ENCODE results near the gene LRMDA.

The LRMDA gene

DNA sequence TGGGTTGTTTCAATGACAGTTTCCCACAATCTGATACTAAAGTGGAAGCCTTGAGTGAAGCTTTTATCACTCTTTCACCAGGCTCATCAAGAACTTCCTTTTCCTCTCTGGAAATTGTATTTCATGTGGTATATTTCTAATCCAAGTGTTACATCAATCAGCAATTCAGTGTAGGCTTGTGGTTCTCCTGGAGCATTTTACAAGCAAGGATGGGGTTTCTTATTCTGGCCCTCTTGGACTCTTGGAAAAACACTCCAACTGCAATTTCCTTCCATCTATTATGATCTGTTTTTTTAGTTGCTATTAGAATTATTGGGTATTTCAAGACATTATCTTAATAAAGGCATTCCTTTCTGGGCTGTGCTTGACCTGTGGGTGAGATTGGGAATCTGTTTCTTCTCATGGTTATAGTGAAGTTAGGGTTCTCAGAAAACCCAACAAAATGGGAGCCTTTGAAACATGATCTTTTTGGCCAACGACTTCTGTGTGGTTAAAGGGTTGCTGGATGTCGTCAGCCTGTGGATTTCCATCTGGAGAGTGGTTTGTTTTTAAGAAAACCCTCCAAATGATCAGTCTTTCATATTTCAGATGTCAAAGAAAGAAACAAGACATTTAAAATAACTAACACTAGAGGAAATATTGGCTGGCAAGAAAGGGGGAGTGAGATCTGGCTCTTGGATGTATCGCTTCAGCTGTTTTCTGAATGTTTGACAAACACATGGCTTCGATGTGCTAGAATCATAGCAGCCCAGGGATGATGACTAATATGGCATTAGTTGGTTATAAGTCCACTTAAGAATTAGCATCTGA is 540.2 kb downstream of the LRMDA start:
- no peak for DNase-seq (ENCODE audit: low read depth in 2 of 3, low spot score in 1 of 3)

DNA sequence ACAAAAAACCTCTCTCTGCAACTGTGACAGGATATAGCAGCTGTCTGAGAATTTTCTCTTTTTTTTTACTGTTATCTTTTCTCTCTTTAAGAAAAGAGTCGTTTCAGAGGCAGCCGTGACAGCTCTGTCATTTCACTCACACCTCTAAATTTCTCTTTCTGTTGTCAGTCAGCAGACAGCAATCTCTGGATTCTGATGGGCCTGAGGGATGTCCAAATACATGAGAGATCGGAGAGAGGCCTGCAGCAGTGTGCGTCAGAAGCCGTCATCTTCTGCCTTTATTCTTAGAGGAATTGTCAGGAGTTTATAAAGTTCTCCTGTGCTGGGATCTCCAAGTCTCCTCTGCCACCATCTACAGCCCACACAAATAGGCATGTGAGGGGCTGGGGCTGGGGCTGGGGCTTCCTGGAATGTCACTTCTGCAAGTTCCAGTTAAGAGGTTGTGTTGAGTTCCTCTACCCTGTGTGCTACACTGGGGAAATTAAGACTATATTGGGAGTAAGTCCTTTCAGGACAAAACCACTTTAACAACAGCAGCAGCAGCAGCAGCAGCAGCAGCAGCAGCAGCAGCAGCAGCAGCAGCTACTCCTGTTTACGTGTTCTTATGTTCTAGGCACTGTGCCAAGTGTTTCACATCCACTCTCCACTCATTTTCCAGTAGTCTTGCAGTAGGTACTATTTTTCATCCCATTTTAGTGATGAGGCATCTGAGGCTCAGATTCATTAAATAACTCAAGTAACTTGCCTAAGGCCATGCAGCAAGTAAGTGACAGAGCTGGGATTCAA is 541.3 kb downstream of the LRMDA start:
- DNase-seq (ENCODE audit: low read depth in 2 of 3, low spot score in 1 of 3): no peak

DNA sequence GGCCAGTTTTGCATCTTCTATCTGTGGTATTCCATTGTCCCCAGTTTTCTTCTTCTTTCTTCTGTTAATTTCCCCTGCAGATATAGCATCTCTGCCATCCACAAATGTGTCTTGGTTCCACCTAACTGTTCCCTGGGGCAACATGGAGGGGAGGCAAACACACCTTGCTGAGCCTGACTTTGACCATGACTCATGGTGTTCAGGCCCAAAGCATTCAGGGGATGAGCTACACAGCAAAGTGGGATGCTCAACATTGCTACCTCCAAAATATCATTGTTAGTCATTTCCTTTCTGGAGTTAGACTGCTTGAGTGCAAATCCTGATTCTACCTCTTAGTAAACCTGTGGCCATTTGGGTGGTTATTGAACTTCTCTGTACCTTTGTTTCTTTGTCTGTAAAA is 542.7 kb downstream of the LRMDA start:
- no peak for DNase-seq (ENCODE audit: low read depth in 2 of 3, low spot score in 1 of 3)

DNA sequence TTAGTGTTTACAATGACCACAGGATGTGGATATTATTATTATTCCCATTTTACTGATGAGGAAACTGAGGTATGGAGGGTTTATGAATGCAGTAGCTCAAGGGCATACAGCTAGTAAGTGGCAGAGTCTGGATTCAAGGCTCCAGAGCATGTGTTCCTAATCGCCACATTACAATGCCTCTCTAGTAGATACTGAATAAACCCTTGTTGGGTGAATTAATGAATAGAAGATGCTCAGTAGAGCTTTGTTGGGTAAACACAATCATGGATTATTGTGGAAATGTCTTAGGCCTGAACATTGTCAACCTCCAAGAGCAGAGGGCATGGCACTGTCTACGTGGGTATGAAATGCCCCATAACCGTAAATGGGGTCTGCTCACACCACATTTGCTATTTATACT is 545.3 kb downstream of the LRMDA start:
- no peak for DNase-seq (ENCODE audit: low read depth in 2 of 3, low spot score in 1 of 3)

DNA sequence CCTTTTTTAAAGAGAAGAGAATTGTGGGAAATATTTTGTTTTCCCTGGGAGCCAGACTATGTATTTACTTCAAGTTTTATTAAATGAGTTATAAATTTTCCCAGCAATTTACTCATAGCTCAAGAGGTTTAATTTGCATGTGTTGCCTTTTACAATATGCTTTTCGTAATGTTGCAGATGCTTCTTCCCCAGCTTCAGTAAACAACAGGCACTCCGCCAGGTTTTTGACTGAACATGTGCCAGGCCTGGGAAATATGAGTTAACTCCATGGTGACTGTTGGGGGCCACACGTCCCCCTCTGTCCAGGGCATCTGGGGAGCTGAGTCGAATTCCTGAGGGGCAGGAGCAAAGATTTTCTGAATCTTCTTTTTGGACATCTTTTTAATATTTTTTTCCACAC is 545.7 kb downstream of the LRMDA start:
- DNase-seq (ENCODE audit: low read depth in 2 of 3, low spot score in 1 of 3): no peak

DNA sequence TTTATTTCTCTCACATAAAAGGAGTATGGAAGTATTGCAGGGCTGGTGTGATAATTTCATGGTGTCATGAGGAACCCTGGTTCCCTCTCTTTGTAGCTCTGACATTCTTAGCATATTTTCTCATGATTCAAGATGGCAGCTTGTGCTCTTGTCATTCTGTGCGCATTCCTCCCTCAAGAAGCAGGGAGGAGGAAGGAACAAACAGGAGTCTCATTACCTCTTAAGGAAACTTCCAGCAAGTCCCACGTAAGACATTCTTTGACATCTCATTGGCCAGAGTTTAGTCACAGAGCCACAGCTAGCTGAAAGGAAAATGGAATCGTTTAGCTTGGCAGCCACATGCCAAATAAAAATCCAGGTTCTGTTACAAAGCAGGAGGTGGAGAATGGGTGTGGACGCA is 546.8 kb downstream of the LRMDA start:
- no peak for DNase-seq (ENCODE audit: low read depth in 2 of 3, low spot score in 1 of 3)

DNA sequence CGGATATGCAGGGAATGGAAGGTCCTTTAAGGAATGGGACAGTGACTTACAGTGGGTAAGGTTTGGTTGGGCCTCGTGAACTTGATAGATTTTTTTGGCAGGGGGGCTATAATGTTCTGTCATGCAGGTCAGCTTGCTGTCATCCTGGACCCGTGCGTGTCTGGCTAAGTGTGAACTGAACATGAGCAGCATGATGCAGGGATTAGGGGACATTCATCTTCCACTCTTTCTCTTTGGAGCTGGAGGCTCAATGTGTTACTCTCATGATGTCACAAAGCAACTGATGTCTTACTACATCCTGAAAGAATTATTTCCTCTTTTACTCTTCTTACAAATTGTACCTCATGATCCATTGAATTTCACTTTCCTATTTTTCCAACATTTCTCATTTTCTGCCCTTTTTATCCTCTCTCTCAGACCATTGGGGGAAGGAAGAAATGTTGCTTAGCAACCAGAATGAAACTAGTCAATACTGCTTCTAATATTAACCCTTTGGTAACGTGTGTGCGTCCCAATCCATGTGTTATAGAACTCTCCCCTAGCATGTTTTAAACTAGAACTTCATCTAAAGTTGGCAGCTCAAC is 549.1 kb downstream of the LRMDA start:
- no peak for DNase-seq (ENCODE audit: low read depth in 2 of 3, low spot score in 1 of 3)

DNA sequence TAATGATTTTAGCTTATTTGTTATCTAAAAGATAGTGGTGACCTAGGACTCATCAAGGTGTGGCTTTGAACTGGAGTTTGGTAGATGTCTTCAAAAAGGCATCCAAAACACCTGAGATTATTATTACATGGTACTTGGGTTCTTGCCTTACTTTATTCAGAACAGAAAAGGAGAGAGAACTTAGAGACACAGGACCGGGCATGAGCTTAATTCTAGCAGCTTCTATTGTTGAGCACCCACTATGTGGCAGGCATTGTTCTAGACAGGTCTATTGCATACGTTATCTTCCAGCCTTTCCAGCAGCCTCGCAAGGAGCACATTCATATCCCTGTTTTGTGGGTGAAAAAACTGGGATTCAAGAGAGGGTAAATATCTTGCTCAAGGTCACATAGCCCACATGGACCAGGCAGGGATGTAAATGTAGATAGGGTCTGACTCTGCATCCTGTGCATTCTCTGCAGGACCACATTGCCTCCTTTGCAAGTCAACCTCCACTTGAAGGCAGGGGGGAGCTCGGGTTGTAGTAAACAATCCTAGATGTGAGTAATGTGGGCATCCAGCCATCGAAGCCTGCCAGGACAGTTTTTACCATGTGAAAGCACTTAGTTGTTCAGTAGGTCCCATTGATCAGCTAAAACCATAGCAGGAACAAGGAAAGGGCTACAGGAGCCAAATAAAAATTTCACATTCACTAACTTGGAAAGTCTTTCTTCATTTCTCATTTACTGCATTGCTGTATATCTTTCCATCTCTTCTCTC is 551.4 kb downstream of the LRMDA start:
- DNase-seq (ENCODE audit: low read depth in 2 of 3, low spot score in 1 of 3): no peak

DNA sequence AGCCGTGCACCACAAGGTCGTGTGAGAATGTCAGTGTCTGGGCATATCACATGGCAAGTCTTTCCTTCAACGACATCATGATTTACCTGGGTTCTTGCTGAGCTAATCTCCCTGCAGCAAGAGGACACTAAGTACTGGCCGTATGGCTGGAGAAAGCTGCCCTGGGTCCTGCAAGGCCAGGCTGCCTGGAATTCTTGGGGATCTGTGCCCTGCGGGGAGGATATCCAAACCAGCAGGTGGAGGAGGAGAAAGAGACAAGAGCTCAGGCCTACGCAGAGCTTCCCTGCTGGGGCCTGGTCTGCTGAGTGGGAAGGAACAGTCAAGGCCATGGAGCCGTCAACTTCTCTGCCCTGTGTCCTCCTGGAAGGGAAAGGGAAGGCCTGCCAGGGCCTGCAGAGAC is 552.6 kb downstream of the LRMDA start:
- no peak for DNase-seq (ENCODE audit: low read depth in 2 of 3, low spot score in 1 of 3)

DNA sequence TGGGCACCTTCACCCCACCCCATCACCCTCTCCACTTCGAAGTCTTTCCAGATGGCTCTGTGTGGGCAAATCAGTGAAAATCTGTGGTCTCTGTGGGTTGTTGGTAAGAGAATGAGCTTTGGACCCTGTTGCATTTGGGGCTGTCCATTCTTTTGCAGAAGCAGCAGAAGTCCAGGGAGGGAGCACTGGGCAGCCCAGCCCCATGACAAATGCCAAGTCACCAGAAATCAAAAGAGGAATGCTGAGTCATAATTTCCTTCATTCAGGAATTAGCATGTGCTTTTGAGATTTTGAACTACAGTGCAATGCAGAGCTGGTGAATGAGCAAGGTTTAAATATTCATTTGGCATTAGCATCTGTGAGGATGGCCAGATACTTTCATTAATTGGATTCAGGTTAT is 556.2 kb downstream of the LRMDA start:
- DNase-seq (ENCODE audit: low read depth in 2 of 3, low spot score in 1 of 3): no peak

DNA sequence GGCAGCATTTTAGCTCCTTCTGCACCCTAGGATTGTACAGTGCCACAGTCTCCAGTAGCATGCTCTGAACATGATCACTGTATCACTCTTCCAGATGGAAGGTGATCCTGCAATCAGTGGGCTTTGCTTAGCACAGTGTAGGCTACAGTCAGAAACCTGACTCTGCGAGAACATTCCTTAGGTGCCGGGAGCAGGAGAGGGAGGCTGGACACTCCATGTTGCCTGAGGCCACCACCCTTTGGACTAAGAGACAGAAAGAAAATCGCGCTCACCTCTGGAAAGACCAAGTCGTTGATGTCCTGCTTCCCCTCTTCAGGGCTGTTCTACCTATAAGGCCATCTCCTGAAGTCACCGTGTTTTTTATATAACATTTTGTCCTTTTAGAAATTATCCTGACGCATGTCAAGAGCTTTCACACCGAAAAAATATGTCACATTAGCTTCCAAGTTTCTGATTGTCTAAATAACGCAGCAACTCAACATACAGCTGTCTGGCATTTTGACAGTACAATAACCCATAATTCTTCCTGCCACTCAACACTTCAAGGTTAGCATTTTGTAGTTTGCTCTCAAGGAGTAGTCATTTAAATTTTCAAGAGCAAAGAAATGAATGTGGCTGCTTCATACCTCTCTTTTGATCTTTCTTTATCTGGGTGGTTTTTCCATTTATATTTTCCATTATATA is 563.1 kb downstream of the LRMDA start:
- DNase-seq (ENCODE audit: low read depth in 2 of 3, low spot score in 1 of 3): no peak

DNA sequence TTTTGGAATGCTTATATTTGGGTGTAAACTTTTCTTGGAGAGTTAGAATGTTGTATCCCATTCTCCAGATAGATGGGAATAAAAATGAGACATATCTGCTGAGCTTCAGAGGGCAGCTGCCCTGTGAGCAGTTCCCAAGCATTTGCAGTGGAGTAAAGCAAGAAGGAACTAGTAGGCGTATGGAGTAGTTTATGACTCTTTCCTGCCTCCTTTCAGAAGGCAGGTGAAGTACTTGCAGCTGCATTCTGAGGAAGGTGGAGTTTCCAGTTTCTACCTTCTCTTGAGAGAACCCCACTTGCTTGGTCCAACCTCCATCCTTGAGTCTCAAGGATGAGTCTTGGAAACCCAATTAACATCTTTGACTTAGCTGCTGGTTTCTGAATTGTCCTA is 563.6 kb downstream of the LRMDA start:
- DNase-seq (ENCODE audit: low read depth in 2 of 3, low spot score in 1 of 3): no peak

DNA sequence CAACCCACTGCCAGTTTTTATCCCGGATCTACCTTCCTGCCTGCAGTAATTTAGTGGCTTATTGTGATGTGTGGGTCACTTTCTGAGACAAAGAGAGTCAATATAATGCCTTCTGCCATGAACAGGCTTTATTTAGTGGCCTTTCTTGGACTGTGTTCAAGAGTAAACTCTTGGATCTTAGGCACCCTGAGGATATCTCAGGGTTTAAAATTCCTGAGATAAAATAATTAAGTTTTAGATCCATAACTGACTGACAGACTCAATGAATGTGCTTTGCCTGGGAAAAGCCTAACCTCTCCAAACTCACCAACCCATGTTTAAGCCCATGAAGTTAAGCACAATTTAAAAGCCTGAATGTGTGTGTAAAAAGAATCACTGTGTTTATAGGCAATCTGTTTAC is 564.3 kb downstream of the LRMDA start:
- DNase-seq (ENCODE audit: low read depth in 2 of 3, low spot score in 1 of 3): no peak

DNA sequence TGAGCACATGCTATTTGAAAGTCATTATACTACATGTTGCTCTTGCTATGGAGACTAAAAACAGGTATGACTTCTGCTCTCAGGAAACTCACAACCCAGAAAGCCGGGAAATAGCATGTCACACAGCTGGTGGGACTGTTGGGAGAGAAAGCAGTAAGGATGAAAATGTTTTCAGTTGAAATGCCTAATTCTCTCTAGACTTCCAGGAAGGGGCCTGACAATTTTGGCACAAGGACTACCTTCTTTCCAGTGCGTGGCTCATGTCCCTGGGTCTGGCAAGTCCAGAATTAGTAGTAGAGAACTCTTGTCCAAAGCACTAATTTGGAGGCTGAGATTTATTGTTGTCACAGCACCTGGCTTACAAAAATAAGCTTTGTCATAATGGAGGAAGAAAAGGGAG is 567.6 kb downstream of the LRMDA start:
- no peak for DNase-seq (ENCODE audit: low read depth in 2 of 3, low spot score in 1 of 3)

DNA sequence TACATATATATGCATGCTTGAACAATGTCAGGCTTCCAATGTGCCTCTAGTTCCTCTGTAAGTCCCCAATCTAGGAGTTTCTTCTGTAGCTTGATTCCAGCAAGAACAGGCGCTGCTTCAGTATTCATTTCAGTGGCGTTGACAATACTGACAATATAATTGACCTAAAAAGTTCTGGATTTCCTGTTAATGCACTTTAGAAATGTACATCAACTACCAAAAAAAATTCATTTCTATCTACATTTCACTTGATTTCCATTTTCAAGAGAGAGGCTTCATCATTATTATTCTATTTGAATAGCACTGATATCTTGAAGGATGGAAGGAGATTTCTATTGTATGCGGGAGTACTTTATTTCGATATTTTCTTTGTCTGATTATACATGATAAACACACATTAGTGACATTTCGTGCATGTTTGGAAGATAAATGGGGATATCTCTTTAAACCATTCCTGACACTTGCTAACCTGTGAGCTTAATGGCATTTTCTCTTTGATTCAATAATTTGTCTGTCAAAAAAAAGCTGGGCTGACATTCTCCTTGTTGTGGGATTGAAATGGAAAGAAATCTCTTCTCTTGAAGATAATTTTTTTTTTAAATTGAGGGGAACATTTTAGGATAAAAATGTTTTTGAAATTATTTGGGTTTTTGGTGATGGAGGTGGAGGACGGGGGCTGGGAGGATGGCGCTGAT is 568.2 kb downstream of the LRMDA start:
- no peak for DNase-seq (ENCODE audit: low read depth in 2 of 3, low spot score in 1 of 3)

DNA sequence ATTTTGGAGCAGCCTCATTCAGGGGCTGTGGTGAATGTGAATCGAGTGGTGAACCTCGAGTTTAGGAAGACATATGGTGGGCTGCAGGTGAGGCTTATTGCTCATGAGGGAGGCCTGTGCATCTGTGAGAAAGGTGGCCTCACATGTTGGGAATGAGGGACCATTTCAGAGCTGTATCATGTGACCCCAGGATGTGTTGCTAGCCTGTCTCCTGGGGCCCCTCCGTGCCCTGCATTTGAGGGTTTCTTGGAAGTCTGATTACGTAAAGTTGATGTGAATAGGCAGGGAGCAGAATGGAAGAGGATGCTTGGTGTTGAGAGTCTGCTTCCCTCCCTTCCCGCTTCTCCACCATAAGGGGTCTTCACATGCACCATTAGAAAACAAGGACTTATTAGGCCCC is 569.1 kb downstream of the LRMDA start:
- no peak for DNase-seq (ENCODE audit: low read depth in 2 of 3, low spot score in 1 of 3)

DNA sequence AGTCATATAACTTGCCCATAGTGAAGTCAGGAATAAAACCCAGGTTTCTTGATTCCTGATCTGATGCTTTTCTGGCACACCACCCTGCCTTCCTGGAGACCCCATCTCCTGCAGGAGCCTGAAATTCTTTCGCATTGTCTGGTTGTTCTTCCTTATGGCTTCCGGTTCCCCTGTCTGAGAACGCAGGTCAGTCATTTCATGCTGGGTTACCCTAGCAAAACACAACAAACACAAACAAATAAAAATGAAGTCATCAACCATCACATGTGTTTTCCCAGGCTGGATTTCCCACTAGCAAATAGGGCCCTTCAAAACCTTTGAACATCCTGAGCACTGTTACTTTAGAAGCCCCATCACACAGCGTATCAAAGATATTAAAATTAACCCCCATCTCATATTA is 569.6 kb downstream of the LRMDA start:
- no peak for DNase-seq (ENCODE audit: low read depth in 2 of 3, low spot score in 1 of 3)

DNA sequence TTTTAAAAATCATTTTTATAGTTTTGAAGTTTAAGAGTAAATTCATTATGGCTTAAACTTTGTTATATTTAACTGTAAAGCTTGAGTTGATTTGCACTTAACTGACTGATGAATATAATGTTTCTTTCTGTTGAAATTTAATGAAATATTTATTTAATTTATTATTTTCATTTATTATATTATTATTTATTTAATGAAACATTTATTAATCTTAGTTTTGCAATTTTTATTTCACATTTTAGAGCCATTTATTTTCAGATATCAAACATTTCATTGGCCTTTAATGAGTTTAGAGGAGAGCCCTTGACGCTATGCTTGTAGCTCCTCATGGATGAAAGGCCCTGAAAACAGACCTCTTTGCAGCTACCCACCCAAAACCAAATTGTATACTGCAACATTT is 570.0 kb downstream of the LRMDA start:
- no peak for DNase-seq (ENCODE audit: low read depth in 2 of 3, low spot score in 1 of 3)

DNA sequence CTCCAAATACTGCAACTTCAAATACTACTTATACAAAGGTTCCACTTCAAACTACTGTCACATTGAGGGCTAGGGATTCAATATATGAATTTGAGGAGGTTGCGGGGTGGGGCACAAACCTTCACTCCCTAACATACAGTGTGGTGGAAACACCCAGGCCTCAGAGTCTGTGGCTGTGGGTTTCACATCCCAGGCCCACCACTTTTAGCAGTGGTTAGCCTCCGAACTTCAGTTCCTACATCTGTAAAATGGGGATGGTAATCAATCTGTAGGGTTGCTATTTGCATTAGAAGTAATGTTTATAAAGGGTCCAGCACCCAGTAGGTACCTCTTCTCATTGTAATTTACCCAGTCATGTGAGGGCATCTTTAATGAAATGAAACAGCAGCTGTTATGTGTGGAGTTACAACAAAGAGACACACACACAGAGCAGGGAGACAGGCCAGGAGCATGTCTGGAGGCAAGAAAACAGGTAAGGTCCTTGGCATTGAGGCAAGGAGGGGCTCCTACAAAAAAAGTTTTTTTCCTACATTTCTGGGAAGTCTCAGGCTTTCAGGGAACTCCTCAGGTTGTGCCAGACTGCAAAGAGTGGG is 570.9 kb downstream of the LRMDA start:
- DNase-seq (ENCODE audit: low read depth in 2 of 3, low spot score in 1 of 3): no peak

DNA sequence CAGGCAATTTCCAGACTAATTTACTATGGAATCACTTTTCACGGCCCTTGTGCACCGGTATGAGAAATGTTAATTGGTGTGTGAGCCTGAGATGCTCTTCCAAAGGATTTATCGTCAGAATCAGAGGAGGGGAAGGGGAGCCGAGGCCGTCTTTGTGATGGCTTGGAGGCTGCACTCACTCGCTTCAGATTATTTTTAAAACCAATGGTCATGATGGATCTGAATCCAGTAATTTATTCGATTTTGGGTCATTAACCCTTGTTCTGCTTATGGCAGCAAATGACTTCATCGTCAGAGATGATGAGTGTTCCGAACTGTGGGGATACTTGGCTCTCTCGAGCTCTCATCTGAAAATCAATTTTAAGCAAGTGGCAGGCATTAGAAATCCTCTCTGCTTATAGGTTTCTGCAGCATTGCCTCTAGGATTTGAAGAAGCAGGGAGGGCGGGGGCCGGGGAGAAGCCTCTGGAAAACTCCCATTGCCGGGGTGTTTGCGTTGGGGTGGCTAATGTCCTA is 576.3 kb downstream of the LRMDA start:
- DNase-seq (ENCODE audit: low read depth in 2 of 3, low spot score in 1 of 3): no peak

Measured in stimulated activated CD4-positive, alpha-beta T cell treated with anti-CD3 and anti-CD28 coated beads, Interleukin-12 subunit alpha, Interleukin-12 subunit beta, amount 100 ng/mL, for 48 hours (primary cell).